H9 (cell line): ENCODE data around the gene NUDT14. TPM values are rescaled to one million over a fixed set of nuclear protein-coding genes. Genes with fewer than 3 reads are reported as not detected.

Experiments used
- DNase-seq: peaks from one replicate; pipeline ENCODE4 v3.0.0-alpha.2; 2017
- H2AFZ ChIP-seq: one replicate; pipeline ENCODE4 v1.6.1; 2013; ENCODE audit warnings: mild to moderate bottlenecking, low read length, control low read depth, moderate library complexity
- H2AK5ac ChIP-seq: 2 replicates; pipeline ENCODE4 v1.6.1; 2013; ENCODE audit warnings: low read length, control low read depth, mixed read lengths; ENCODE audit not compliant: insufficient read length
- H2BK120ac ChIP-seq: one replicate; pipeline ENCODE4 v1.6.1; 2013; ENCODE audit warnings: low read depth, mild to moderate bottlenecking, low read length, control low read depth, inconsistent platforms; ENCODE audit not compliant: poor library complexity, severe bottlenecking
- H2BK12ac ChIP-seq: 2 replicates; pipeline ENCODE4 v1.6.1; 2013; ENCODE audit warnings: low read length, control low read depth, mixed read lengths, low read depth; ENCODE audit not compliant: insufficient read length
- H2BK15ac ChIP-seq: 2 replicates; pipeline ENCODE4 v1.6.1; 2013; ENCODE audit warnings: low read depth, low read length, control low read depth
- H2BK20ac ChIP-seq: one replicate; pipeline ENCODE4 v1.6.1; 2013; ENCODE audit warnings: low read depth, mild to moderate bottlenecking, low read length, control low read depth, inconsistent platforms; ENCODE audit not compliant: poor library complexity, severe bottlenecking
- H2BK5ac ChIP-seq: 2 replicates; pipeline ENCODE4 v1.6.1; 2013; ENCODE audit warnings: low read length, control low read depth, mixed read lengths; ENCODE audit not compliant: insufficient read length
- H3K14ac ChIP-seq: 2 replicates; pipeline ENCODE4 v1.6.1; 2013; ENCODE audit warnings: low read length, control low read depth; ENCODE audit not compliant: insufficient read depth
- H3K18ac ChIP-seq: 2 replicates; pipeline ENCODE4 v1.6.1; 2013; ENCODE audit warnings: low read depth, mild to moderate bottlenecking, mixed read lengths, low read length, control low read depth; ENCODE audit not compliant: insufficient read length
- H3K23ac ChIP-seq: 2 replicates; pipeline ENCODE4 v1.6.1; 2013; ENCODE audit warnings: low read length, control low read depth, mixed read lengths, low read depth; ENCODE audit not compliant: insufficient read length
- H3K23me2 ChIP-seq: 2 replicates; pipeline ENCODE4 v1.6.1; 2013; ENCODE audit warnings: low read depth, mild to moderate bottlenecking, mixed read lengths, low read length, control low read depth; ENCODE audit not compliant: insufficient read length, poor library complexity, severe bottlenecking
- H3K27ac ChIP-seq: 2 replicates; pipeline ENCODE4 v1.5.1; 2013; ENCODE audit warnings: low read length, control low read depth, mixed read lengths, low read depth; ENCODE audit not compliant: insufficient read length
- H3K27me3 ChIP-seq: 2 replicates; pipeline ENCODE4 v1.6.1; 2013; ENCODE audit warnings: low read length, control low read depth, inconsistent platforms; ENCODE audit not compliant: insufficient read depth
- H3K4ac ChIP-seq: 2 replicates; pipeline ENCODE4 v1.6.1; 2013; ENCODE audit warnings: low read depth, mild to moderate bottlenecking, control low read depth, inconsistent platforms, low read length, moderate library complexity
- H3K4me1 ChIP-seq: 2 replicates; pipeline ENCODE4 v1.6.1; 2013; ENCODE audit warnings: low read length, control low read depth, inconsistent platforms; ENCODE audit not compliant: insufficient read depth
- H3K4me2 ChIP-seq: 2 replicates; pipeline ENCODE4 v1.6.1; 2013; ENCODE audit warnings: low read length, control low read depth, mixed read lengths; ENCODE audit not compliant: insufficient read length, insufficient read depth
- H3K56ac ChIP-seq: 2 replicates; pipeline ENCODE4 v1.6.1; 2013; ENCODE audit warnings: low read depth, mild to moderate bottlenecking, mixed read lengths, low read length, control low read depth; ENCODE audit not compliant: insufficient read length
- H3K79me1 ChIP-seq: 2 replicates; pipeline ENCODE4 v1.6.1; 2013; ENCODE audit warnings: low read depth, mild to moderate bottlenecking, moderate library complexity, low read length, control low read depth, inconsistent platforms; ENCODE audit not compliant: insufficient read depth, poor library complexity, severe bottlenecking
- H3K79me2 ChIP-seq: 2 replicates; pipeline ENCODE4 v1.6.1; 2013; ENCODE audit warnings: low read length, control low read depth, inconsistent platforms; ENCODE audit not compliant: insufficient read depth
- H3K9ac ChIP-seq: 2 replicates; pipeline ENCODE4 v1.6.1; 2013; ENCODE audit warnings: low read length, control low read depth, mixed read lengths; ENCODE audit not compliant: insufficient read length; ENCODE audit errors: extremely low read depth
- H3K9me3 ChIP-seq: one replicate; pipeline ENCODE4 v1.6.1; 2013; ENCODE audit warnings: low read depth, low read length, inconsistent platforms; ENCODE audit not compliant: control insufficient read depth
- H3T11ph ChIP-seq: one replicate; pipeline ENCODE4 v1.6.1; 2013; ENCODE audit warnings: mild to moderate bottlenecking, low read length, control low read depth, inconsistent platforms
- H4K20me1 ChIP-seq: one replicate; pipeline ENCODE4 v1.6.1; 2013; ENCODE audit not compliant: control insufficient read depth, insufficient read length, insufficient read depth
- H4K5ac ChIP-seq: 2 replicates; pipeline ENCODE4 v1.6.1; 2013; ENCODE audit warnings: low read depth, mild to moderate bottlenecking, mixed read lengths, low read length, control low read depth; ENCODE audit not compliant: insufficient read length
- H4K8ac ChIP-seq: replicated peaks from 2 replicates; pipeline ENCODE4 v1.6.1; 2013; ENCODE audit warnings: low read length, control low read depth, mixed read lengths, low read depth; ENCODE audit not compliant: insufficient read length
- H4K91ac ChIP-seq: 2 replicates; pipeline ENCODE4 v1.6.1; 2013; ENCODE audit warnings: low read depth, mild to moderate bottlenecking, moderate library complexity, mixed read lengths, low read length, control low read depth; ENCODE audit not compliant: insufficient read length
- H3K27ac Mint-ChIP-seq, 3 experiments: 2 replicates in 2 of 3; 3 replicates in 1 of 3; pipeline ENCODE4 v1.8.0; 2020 to 2021; ENCODE audit warnings: mixed read lengths in 3 of 3, mild to moderate bottlenecking in 1 of 3, moderate library complexity in 1 of 3
- H3K27me3 Mint-ChIP-seq: 2 replicates; pipeline ENCODE4 v1.8.0; 2021; ENCODE audit warnings: low read depth, mild to moderate bottlenecking, moderate library complexity, mixed read lengths
- H3K36me3 Mint-ChIP-seq, 3 experiments: 2 replicates in 2 of 3; 3 replicates in 1 of 3; pipeline ENCODE4 v1.8.0; 2020 to 2021; ENCODE audit warnings: low read depth in 3 of 3, mixed read lengths in 3 of 3; ENCODE audit not compliant: insufficient read depth in 1 of 3
- H3K4me1 Mint-ChIP-seq, 2 experiments: 2 replicates each; pipeline ENCODE4 v1.8.0; 2020; ENCODE audit warnings: mixed read lengths in 2 of 2
- H3K4me3 Mint-ChIP-seq, 2 experiments: 2 replicates in 1 of 2; 3 replicates in 1 of 2; pipeline ENCODE4 v1.8.0; 2020 to 2021; ENCODE audit warnings: mild to moderate bottlenecking in 2 of 2, mixed read lengths in 2 of 2, moderate library complexity in 1 of 2
- H3K9me3 Mint-ChIP-seq, 2 experiments: 2 replicates in 1 of 2; 3 replicates in 1 of 2; pipeline ENCODE4 v1.8.0; 2020; ENCODE audit warnings: mild to moderate bottlenecking in 2 of 2, mixed read lengths in 2 of 2, moderate library complexity in 1 of 2
- CTCF ChIP-seq: fragments of 200-600 bp; sonication (generic); conservative IDR thresholded peaks from 3 replicates; pipeline ENCODE4 v1.8.0; 2021; ENCODE audit warnings: antibody characterized with exemption, mild to moderate bottlenecking
- WGBS: extraction: QIAGEN DNeasy Blood & Tissue Kit; methylation state at CpG from one replicate; pipeline ENCODE4 v1.1.7; 2013; ENCODE audit warnings: missing lambda C conversion rate, low lambda C conversion rate, mixed read lengths; ENCODE audit not compliant: insufficient read length; ENCODE audit errors: extremely low coverage; 5-methylcytosine and 5-hydroxymethylcytosine counted together
- total RNA-seq: library from RNA; stranded (reverse); gene quantifications from 2 replicates; pipeline ENCODE4 v1.2.1, GENCODE V29; 2021

The NUDT14 gene
- total RNA-seq, 1 experiment from 2014 or later: 41.1 TPM

DNA sequence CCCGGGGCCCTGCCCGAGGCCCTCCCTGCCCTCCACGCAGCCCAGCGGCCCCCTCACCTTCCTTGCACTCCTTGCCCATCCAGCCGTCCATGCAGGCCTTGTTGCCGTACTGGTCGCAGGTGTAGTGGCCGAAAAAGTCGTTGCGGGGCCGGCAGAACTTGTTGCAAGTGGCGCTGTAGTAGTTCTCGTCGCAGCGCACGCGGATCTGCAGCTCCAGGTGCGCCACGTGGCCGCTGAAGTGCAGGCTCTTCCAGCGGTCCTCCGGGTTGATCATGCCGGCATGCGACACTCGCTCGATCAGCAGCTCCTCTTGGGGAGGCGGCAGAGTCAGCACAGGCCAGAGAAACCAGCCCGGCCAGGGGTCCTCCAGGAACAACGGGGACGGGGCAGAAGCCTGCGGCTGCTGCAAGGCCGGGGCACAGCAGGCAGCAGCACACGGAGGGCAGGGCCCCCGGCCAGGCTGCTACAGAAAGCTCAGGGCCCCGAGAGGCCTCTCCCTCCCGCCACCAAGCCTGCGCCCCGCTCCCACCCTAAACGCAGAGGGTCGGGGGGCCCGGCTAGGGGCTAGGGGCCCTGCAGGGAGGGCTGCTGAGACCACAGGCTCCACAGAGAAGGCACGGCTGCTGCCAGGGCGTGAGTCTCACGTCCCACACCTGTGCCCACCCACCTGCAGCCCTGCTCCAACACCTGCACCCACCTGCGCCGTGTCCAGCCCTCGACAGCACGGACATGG lies 25.3 kb downstream of the NUDT14 start:
- Histone ChIP-seq H4K8ac (no peak overlapping the region), H3K79me2 (no peaks in the 10 kb centered on the region), H3K27me3 (no peaks in the 10 kb centered on the region), H3K27ac (no peak overlapping the region), H2BK20ac (no peak overlapping the region), H2BK12ac (no peak overlapping the region), H4K20me1 (no peaks in the 10 kb centered on the region), H2BK120ac (no peak overlapping the region), H4K5ac (no peak overlapping the region), H3K9me3 (no peaks in the 10 kb centered on the region), H3K23me2 (no peaks in the 10 kb centered on the region), H3K4me2 (no peak overlapping the region), H2AFZ (no peak overlapping the region), H3K4me1 (no peaks in the 10 kb centered on the region), H3K18ac (no peak overlapping the region), H3T11ph (no peak overlapping the region), H3K14ac (no peak overlapping the region; the same call in 1 of the 2 replicates), H3K4ac (no peak overlapping the region), H3K23ac (no peak overlapping the region), H2BK15ac (no peak overlapping the region), H2BK5ac (no peak overlapping the region), H3K79me1 (no peaks in the 10 kb centered on the region), H3K56ac (no peak overlapping the region), H2AK5ac (no peak overlapping the region), H4K91ac (no peak overlapping the region), H3K9ac (no peak overlapping the region)
- Mint-ChIP-seq H3K27ac (peak overlapping the region in 2 of 3 experiments; percentile 39 to 82; a peak in 3 of 7 replicates), H3K27me3 (peaks cover 1% of the 10 kb centered on the region; the same call in 1 of the 2 replicates), H3K36me3 (no peaks in the 10 kb centered on the region), H3K4me3 (no peak overlapping the region), H3K9me3 (no peaks in the 10 kb centered on the region), H3K4me1 (peaks cover 2 to 26% of the 10 kb centered on the region in 2 experiments; a peak in 3 of 4 replicates)
- TF ChIP-seq CTCF: no peak
- WGBS: no CpG with 5 or more reads among the region's 48 CpGs
- DNase-seq: no peak
